Measurements from ENCODE around the gene CRCP.

DNA sequence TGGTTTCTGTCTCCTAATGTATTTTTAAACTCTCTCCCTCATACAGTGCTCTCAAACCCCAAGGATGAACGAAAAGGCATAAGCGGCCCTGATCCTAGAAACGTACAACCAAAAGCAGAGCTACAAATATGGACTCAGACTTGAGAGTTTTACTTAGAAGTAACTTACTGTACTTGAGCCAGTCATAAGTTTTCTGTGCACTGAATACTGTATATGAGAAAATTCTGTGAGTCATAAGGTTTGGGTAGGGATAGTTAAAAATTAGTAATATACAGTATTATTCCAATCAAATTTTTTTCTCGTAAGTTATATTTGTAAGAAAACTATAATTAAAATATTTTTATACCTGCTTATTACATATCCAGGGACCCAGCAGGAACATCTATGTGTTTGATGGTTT lies 44.9 kb upstream of the CRCP start:
- TF ChIP-seq CTCF (conservative IDR thresholded peaks at IDR 0.05; ENCODE audit: low read depth, low read length) (no peak), EZH2 (IDR thresholded peaks at IDR 0.05; ENCODE audit: borderline replicate concordance, low read depth, low read length, poor library complexity, severe bottlenecking) (no peak)

All from A673 (cell line).